Mucosa of rectum (tissue), 2 donors: Measurements from ENCODE around the gene NOSIP.
A peak's percentile ranks its signal among the peaks of the same experiment; 100 is the strongest.
"Not testable (repeated sequence)": the region's sequence is repeated elsewhere in the genome, so short reads cannot be mapped to it uniquely, and the experiment has no call there.

ENCODE experiments used
- H3K27ac ChIP-seq, 2 donors: one replicate each; pipeline ENCODE4 v1.7.0; 2013; ENCODE audit warnings: inconsistent platforms in 2 of 2, low read depth in 2 of 2, low read length in 2 of 2
- H3K27me3 ChIP-seq, 2 donors: one replicate each; pipeline ENCODE4 v1.7.0; 2013; ENCODE audit warnings: low read length in 2 of 2; ENCODE audit not compliant: control insufficient read depth in 2 of 2, insufficient read depth in 2 of 2
- H3K36me3 ChIP-seq, 2 donors: one replicate each; pipeline ENCODE4 v1.7.0; 2013; ENCODE audit warnings: low read length in 2 of 2; ENCODE audit not compliant: control insufficient read depth in 2 of 2, insufficient read depth in 2 of 2
- H3K4me1 ChIP-seq, 2 donors: one replicate each; pipeline ENCODE4 v1.7.0; 2013; ENCODE audit warnings: low read length in 2 of 2, mild to moderate bottlenecking in 1 of 2; ENCODE audit not compliant: control insufficient read depth in 2 of 2, insufficient read depth in 2 of 2
- H3K4me3 ChIP-seq, 2 donors: one replicate each; pipeline ENCODE4 v1.7.0; 2013; ENCODE audit warnings: low read length in 2 of 2
- H3K9ac ChIP-seq, 2 donors: one replicate each; pipeline ENCODE4 v1.7.0; 2013; ENCODE audit warnings: low read length in 2 of 2, low read depth in 1 of 2, mild to moderate bottlenecking in 1 of 2
- H3K9me3 ChIP-seq, 2 donors: one replicate each; pipeline ENCODE4 v1.7.0; 2013; ENCODE audit warnings: low read length in 2 of 2; ENCODE audit not compliant: control insufficient read depth in 2 of 2
- donor health status: healthy.
- donor health status: Normal muscosa, but diverticular disease.

Gene NOSIP

GRCh38 chr19:49580264-49581006 is at the start of gene NOSIP:
Gene NOSIP (minus strand): TSS chr19:49580556. CDS start chr19:49560691, 19,865 bp downstream.
- Histone ChIP-seq H3K9ac (peak within 1 kb of the TSS; percentile 84 to 96), H3K4me3 (peak within 1 kb of the TSS; percentile 90 to 97), H3K36me3 (peaks cover 0 to 6% of the 10 kb centered on the region in 2 donors), H3K27ac (peak within 1 kb of the TSS; percentile 76 to 78), H3K9me3 (no peaks in the 10 kb centered on the region), H3K4me1 (peaks cover 13 to 17% of the 10 kb centered on the region in 2 donors), H3K27me3 (no peaks in the 10 kb centered on the region)

GRCh38 chr19:49629659-49630058 is 49.3 kb upstream of the NOSIP start:
- H3K4me1 ChIP-seq = no peaks in the 10 kb centered on the region
- no peak overlapping the region for H3K27ac ChIP-seq
- peaks cover 8 to 11% of the 10 kb centered on the region in 2 donors for H3K36me3 ChIP-seq
- no peak overlapping the region for H3K4me3 ChIP-seq
- H3K27me3 ChIP-seq = no peaks in the 10 kb centered on the region
- H3K9ac ChIP-seq = no peak overlapping the region
- no peaks in the 10 kb centered on the region for H3K9me3 ChIP-seq

GRCh38 chr19:49626226-49626625 is 45.9 kb upstream of the NOSIP start:
- Histone ChIP-seq H3K4me1 (no peaks in the 10 kb centered on the region), H3K27me3 (no peaks in the 10 kb centered on the region), H3K9me3 (no peaks in the 10 kb centered on the region), H3K9ac (no peak overlapping the region), H3K27ac (no peak overlapping the region), H3K36me3 (peaks cover 14 to 24% of the 10 kb centered on the region in 2 donors), H3K4me3 (no peak overlapping the region)

GRCh38 chr19:49624967-49625910 is 44.9 kb upstream of the NOSIP start:
- no peak overlapping the region for H3K27ac ChIP-seq
- no peak overlapping the region for H3K9ac ChIP-seq
- peaks cover 15 to 26% of the 10 kb centered on the region in 2 donors for H3K36me3 ChIP-seq

GRCh38 chr19:49617860-49618259 is 37.5 kb upstream of the NOSIP start:
- peaks cover 42 to 53% of the 10 kb centered on the region in 2 donors for H3K36me3 ChIP-seq
- H3K27ac ChIP-seq, H3K27me3 ChIP-seq, H3K9ac ChIP-seq, H3K9me3 ChIP-seq, H3K4me3 ChIP-seq, H3K4me1 ChIP-seq: not testable (repeated sequence)

More at GRCh38 chr19:49624967-49625910, 44.9 kb upstream of the NOSIP start:
- no peaks in the 10 kb centered on the region for H3K27me3 ChIP-seq
- no peak overlapping the region for H3K4me3 ChIP-seq
- H3K9me3 ChIP-seq = no peaks in the 10 kb centered on the region
- H3K4me1 ChIP-seq = no peaks in the 10 kb centered on the region

GRCh38 chr19:49616945-49617344 is 36.6 kb upstream of the NOSIP start:
- H3K27ac ChIP-seq = no peak overlapping the region
- no peak overlapping the region for H3K4me3 ChIP-seq
- peaks cover 46 to 53% of the 10 kb centered on the region in 2 donors for H3K36me3 ChIP-seq
- H3K4me1 ChIP-seq = peaks cover 0 to 7% of the 10 kb centered on the region in 2 donors
- no peak overlapping the region for H3K9ac ChIP-seq
- no peaks in the 10 kb centered on the region for H3K9me3 ChIP-seq
- no peaks in the 10 kb centered on the region for H3K27me3 ChIP-seq

GRCh38 chr19:49616532-49616931 is 36.2 kb upstream of the NOSIP start:
- Histone ChIP-seq H3K9me3 (no peaks in the 10 kb centered on the region), H3K4me1 (peaks cover 0 to 7% of the 10 kb centered on the region in 2 donors), H3K27ac (no peak overlapping the region), H3K9ac (no peak overlapping the region), H3K4me3 (no peak overlapping the region), H3K36me3 (peaks cover 45 to 49% of the 10 kb centered on the region in 2 donors), H3K27me3 (no peaks in the 10 kb centered on the region)

- Histone ChIP-seq H3K4me1 (peaks cover 0 to 7% of the 10 kb centered on the region in 2 donors), H3K9me3 (no peaks in the 10 kb centered on the region), H3K4me3 (no peak overlapping the region), H3K27ac (no peak overlapping the region), H3K27me3 (no peaks in the 10 kb centered on the region), H3K36me3 (peaks cover 42 to 48% of the 10 kb centered on the region in 2 donors), H3K9ac (no peak overlapping the region)
Measured at GRCh38 chr19:49615861-49616260, 35.5 kb upstream of the NOSIP start.

GRCh38 chr19:49614096-49614833 is 33.9 kb upstream of the NOSIP start:
- Histone ChIP-seq H3K36me3 (peaks cover 42 to 50% of the 10 kb centered on the region in 2 donors), H3K9me3 (no peaks in the 10 kb centered on the region), H3K4me3 (no peak overlapping the region), H3K9ac (no peak overlapping the region), H3K27ac (peak overlapping the region in 1 of 2 donors; percentile 1), H3K4me1 (peaks cover 0 to 7% of the 10 kb centered on the region in 2 donors), H3K27me3 (no peaks in the 10 kb centered on the region)
